Parathyroid adenoma (tissue), 2 donors: ENCODE data around the gene ISY1.
A peak's percentile ranks its signal among the peaks of the same experiment; 100 is the strongest.
"Not testable (repeated sequence)": the region's sequence is repeated elsewhere in the genome, so short reads cannot be mapped to it uniquely, and the experiment has no call there.

Experiments
- H2AFZ ChIP-seq: fragments of 300-600 bp; sonication (generic); one replicate; pipeline ENCODE4 v1.7.0; 2017; ENCODE audit warnings: antibody characterized with exemption, mild to moderate bottlenecking
- H3K27ac ChIP-seq: fragments of 300-600 bp; sonication (generic); one replicate; pipeline ENCODE4 v1.7.0; 2017
- H3K27me3 ChIP-seq: fragments of 300-600 bp; sonication (generic); one replicate; pipeline ENCODE4 v1.7.0; 2017; ENCODE audit warnings: low read length; ENCODE audit not compliant: control insufficient read depth, insufficient read depth
- H3K36me3 ChIP-seq: fragments of 300-600 bp; sonication (generic); one replicate; pipeline ENCODE4 v1.7.0; 2017; ENCODE audit warnings: low read length; ENCODE audit not compliant: control insufficient read depth, insufficient read depth
- H3K4me1 ChIP-seq: fragments of 300-600 bp; sonication (generic); one replicate; pipeline ENCODE4 v1.7.0; 2017; ENCODE audit warnings: control low read depth
- H3K4me2 ChIP-seq: fragments of 300-600 bp; sonication (generic); one replicate; pipeline ENCODE4 v1.7.0; 2017; ENCODE audit warnings: low read length
- H3K4me3 ChIP-seq: fragments of 300-600 bp; sonication (generic); one replicate; pipeline ENCODE4 v1.7.0; 2017; ENCODE audit warnings: low read depth, low read length
- H3K79me2 ChIP-seq: fragments of 300-600 bp; sonication (generic); one replicate; pipeline ENCODE4 v1.7.0; 2017; ENCODE audit warnings: control low read depth
- H3K9ac ChIP-seq: fragments of 300-600 bp; sonication (generic); one replicate; pipeline ENCODE4 v1.7.0; 2017; ENCODE audit warnings: mild to moderate bottlenecking
- H3K9me3 ChIP-seq: fragments of 300-600 bp; sonication (generic); one replicate; pipeline ENCODE4 v1.7.0; 2017; ENCODE audit warnings: low read length; ENCODE audit not compliant: control insufficient read depth
- CTCF ChIP-seq: fragments of 300-600 bp; sonication (generic); IDR thresholded peaks from one replicate; pipeline ENCODE4 v1.7.0; 2017; ENCODE audit warnings: antibody characterized with exemption, mild to moderate bottlenecking
- donor health status: primary hyperparathyroidism.

Gene ISY1

GRCh38 chr3:129173206-129173605 lies 12.3 kb upstream of the ISY1 start:
- Histone ChIP-seq H2AFZ (no peak overlapping the region), H3K9ac (no peak overlapping the region), H3K9me3 (no peaks in the 10 kb centered on the region), H3K79me2 (peaks cover 46% of the 10 kb centered on the region), H3K27ac (no peak overlapping the region), H3K4me2 (peak overlapping the region; percentile 3), H3K27me3 (no peaks in the 10 kb centered on the region), H3K4me3 (peak overlapping the region; percentile 9), H3K36me3 (no peaks in the 10 kb centered on the region), H3K4me1 (peaks cover 24% of the 10 kb centered on the region)
- no peak for TF ChIP-seq CTCF

DNA sequence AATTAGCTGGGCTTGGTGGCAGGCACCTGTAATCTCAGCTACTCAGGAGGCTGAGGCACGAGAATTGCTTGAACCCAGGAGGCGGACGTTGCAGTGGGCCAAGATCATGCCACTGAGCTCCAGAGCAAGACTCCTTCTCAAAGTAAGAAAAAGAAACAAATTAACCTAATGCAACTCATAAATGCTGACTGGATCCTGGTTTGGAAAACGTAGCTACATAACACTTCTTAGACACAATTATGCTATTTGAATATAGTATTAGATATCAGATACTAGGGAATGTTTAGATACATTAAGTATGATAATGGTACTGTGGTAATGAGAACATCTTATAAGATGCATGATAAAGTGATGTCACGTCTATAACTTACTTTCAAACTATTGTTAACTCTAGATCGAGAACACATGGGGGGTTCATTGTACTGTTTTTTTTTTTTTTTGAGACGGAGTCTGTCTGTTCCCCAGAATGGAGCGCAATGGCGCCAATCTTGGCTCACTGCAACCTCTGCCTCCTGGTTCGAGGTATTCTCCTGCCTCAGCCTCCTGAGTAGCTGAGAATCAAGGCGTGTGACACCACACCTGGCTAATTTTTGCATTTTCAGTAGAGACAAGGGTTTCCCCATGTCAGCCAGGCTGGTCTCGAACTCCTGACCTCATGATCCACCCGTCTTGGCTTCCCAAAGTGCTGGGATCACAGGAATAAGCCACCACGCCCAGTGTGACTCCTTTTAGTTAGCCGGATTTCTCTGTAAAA lies 5.9 kb upstream of the ISY1 start:
- no peaks in the 10 kb centered on the region for H3K36me3 ChIP-seq
- H2AFZ ChIP-seq: no peak overlapping the region
- TF ChIP-seq CTCF: no peak
- no peak overlapping the region for H3K27ac ChIP-seq
- H3K79me2 ChIP-seq: peaks cover 4% of the 10 kb centered on the region
- no peak overlapping the region for H3K4me3 ChIP-seq
- H3K9ac ChIP-seq: no peak overlapping the region
- no peak overlapping the region for H3K4me2 ChIP-seq
- H3K9me3 ChIP-seq: no peaks in the 10 kb centered on the region
- no peaks in the 10 kb centered on the region for H3K27me3 ChIP-seq
- H3K4me1 ChIP-seq: peaks cover 4% of the 10 kb centered on the region

- H3K36me3 ChIP-seq: not testable (repeated sequence)
Observed at GRCh38 chr3:129165594-129165993, 4.7 kb upstream of the ISY1 start.

DNA sequence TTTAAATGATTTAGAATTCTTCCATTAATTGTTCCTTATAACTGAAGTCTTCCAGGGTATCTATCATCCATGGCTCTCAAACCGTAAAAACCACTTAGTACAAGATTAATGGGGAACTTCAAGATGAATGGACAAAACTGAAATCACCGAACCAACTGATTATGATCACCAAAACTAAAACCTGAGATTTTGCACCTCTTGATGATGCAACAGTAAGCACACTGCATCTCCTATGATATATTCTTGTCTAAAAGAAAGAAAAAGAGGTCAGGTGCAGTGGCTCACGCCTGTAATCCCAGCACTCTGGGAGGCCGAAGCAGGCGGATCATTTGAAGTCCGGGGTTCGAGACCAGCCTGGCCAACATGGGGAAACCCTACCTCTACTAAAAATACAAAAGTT lies 3.6 kb upstream of the ISY1 start:
- Histone ChIP-seq H3K4me3 (no peak overlapping the region), H3K79me2 (peaks cover 10% of the 10 kb centered on the region), H3K27me3 (no peaks in the 10 kb centered on the region), H3K36me3 (no peaks in the 10 kb centered on the region), H3K27ac (no peak overlapping the region), H3K9me3 (no peaks in the 10 kb centered on the region), H3K4me2 (no peak overlapping the region), H3K4me1 (peaks cover 6% of the 10 kb centered on the region), H3K9ac (no peak overlapping the region), H2AFZ (no peak overlapping the region)
- no peak for TF ChIP-seq CTCF

More at GRCh38 chr3:129165594-129165993, 4.7 kb upstream of the ISY1 start:
- H2AFZ ChIP-seq, H3K27me3 ChIP-seq, H3K9ac ChIP-seq, H3K27ac ChIP-seq, H3K4me3 ChIP-seq, H3K79me2 ChIP-seq, H3K4me1 ChIP-seq, H3K9me3 ChIP-seq, H3K4me2 ChIP-seq: not testable (repeated sequence)

DNA sequence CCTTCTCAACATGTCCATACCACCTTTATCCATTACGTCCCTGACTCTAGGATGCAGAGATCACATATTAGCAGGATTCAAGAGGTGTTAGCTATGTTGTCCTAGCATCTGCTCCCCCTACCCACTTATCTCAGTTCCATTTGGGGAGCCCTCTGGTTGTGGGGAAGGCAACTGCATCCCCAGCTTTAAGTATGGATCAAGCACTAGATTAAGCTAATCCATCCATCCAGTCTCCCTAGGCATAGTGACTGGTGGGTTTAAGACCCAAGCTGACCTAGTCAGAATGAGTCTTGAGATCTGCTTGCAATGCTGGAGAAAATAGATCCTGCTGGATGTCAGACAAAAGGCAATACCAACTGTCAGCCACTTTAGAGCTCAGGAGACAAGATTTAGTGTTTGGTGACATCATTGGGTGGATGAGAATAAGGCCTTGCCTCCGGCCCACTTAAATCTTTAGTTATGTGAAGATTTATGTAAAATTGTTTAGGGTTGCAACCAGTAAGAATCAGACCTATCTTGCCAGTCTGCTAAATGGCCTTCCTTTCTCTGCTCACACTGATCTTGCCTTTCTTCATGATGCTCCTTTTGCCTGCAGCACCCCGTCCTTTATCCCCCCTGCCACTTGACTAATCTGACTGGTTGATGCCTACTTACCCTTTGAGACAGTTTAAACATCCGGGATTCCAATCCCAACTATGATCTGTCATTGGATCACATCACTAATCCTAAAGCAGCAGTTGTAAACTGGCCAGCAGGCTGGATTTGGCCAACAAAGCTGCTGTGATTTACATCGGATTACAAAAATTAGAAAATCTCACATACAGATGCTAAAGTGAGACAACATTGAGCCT lies 2.1 kb upstream of the ISY1 start:
- Histone ChIP-seq H3K27ac (no peak overlapping the region), H3K79me2 (peaks cover 15% of the 10 kb centered on the region), H3K4me3 (no peak overlapping the region), H2AFZ (no peak overlapping the region), H3K4me1 (peaks cover 9% of the 10 kb centered on the region), H3K9ac (no peak overlapping the region), H3K36me3 (no peaks in the 10 kb centered on the region), H3K9me3 (no peaks in the 10 kb centered on the region), H3K27me3 (no peaks in the 10 kb centered on the region), H3K4me2 (no peak overlapping the region)
- no peak for TF ChIP-seq CTCF
